Fibroblast of lung (primary cell): ENCODE data around the gene ERF. TPM values are rescaled to one million over a fixed set of nuclear protein-coding genes. Genes with fewer than 3 reads are reported as not detected.

Source experiments
- DNase-seq, 2 donors: peaks; one replicate each; pipeline versions ENCODE4 v3.0.0 to v3.0.0-alpha.2; 2010; ENCODE audit warnings: low read depth in 2 of 2
- H2AFZ ChIP-seq: 2 replicates; pipeline ENCODE4 v1.5.1; 2012; ENCODE audit warnings: low read length, control low read depth, inconsistent platforms
- H3K27ac ChIP-seq: 2 replicates; pipeline ENCODE4 v1.5.1; 2011; ENCODE audit warnings: low read length, control low read depth; ENCODE audit not compliant: insufficient read depth
- H3K27me3 ChIP-seq: 2 replicates; pipeline ENCODE4 v1.5.1; 2011; ENCODE audit warnings: mild to moderate bottlenecking, low read length; ENCODE audit not compliant: control insufficient read depth, insufficient read depth
- H3K36me3 ChIP-seq: 2 replicates; pipeline ENCODE4 v1.5.1; 2011; ENCODE audit warnings: low read length; ENCODE audit not compliant: control insufficient read depth, insufficient read depth
- H3K4me1 ChIP-seq: 2 replicates; pipeline ENCODE4 v1.5.1; 2011; ENCODE audit warnings: low read length; ENCODE audit not compliant: control insufficient read depth, insufficient read depth; ENCODE audit errors: extremely low read depth
- H3K4me2 ChIP-seq: 2 replicates; pipeline ENCODE4 v1.5.1; 2011; ENCODE audit warnings: low read length, control low read depth; ENCODE audit not compliant: insufficient read depth; ENCODE audit errors: extremely low read depth
- H3K4me3 ChIP-seq, 4 experiments: fragments of 200-600 bp in 1 of 4; sonication (generic) in 1 of 4; replicated peaks in 1 of 4; 2 replicates each; pipeline ENCODE4 v1.5.1; 2011 to 2016; ENCODE audit warnings: low read length in 4 of 4, low read depth in 3 of 4, mild to moderate bottlenecking in 3 of 4, control low read depth in 2 of 4, inconsistent platforms in 1 of 4, mixed read lengths in 1 of 4; ENCODE audit not compliant: insufficient read depth in 1 of 4; ENCODE audit errors: control extremely low read depth in 1 of 4
- H3K79me2 ChIP-seq: 2 replicates; pipeline ENCODE4 v1.5.1; 2012; ENCODE audit warnings: mild to moderate bottlenecking, low read length, inconsistent platforms; ENCODE audit not compliant: control insufficient read depth, insufficient read depth
- H3K9ac ChIP-seq: 2 replicates; pipeline ENCODE4 v1.5.1; 2011; ENCODE audit warnings: mild to moderate bottlenecking, low read length, control low read depth; ENCODE audit not compliant: insufficient read depth
- H3K9me3 ChIP-seq: 2 replicates; pipeline ENCODE4 v1.5.1; 2012; ENCODE audit warnings: low read depth, low read length; ENCODE audit not compliant: control insufficient read depth, insufficient read depth
- H4K20me1 ChIP-seq: 2 replicates; pipeline ENCODE4 v1.5.1; 2011; ENCODE audit warnings: low read length; ENCODE audit not compliant: control insufficient read depth, insufficient read depth; ENCODE audit errors: extremely low read depth
- EZH2 ChIP-seq: IDR thresholded peaks from 2 replicates; pipeline ENCODE4 v1.5.1; 2012; ENCODE audit warnings: low read length, control low read depth, mild to moderate bottlenecking; ENCODE audit errors: missing control alignments
- polyA plus RNA-seq, 2 donors: library from polyadenylated mRNA; depleted of rRNA in 1 of 2; stranded (reverse) in 1 of 2; unstranded in 1 of 2; fragments of >200 nt; gene quantifications; 2 replicates each; pipeline ENCODE4 v1.2.1, GENCODE V29; 2011 to 2012; ENCODE audit warnings: missing spikeins in 1 of 2
- total RNA-seq: library from RNA; depleted of rRNA; stranded (reverse); fragments of >200 nt; gene quantifications from 2 replicates; pipeline ENCODE4 v1.2.1, GENCODE V29; 2014
- TF ChIP-seq, protein P1 (sequence below), 2 donors: IDR thresholded peaks in 1 of 2; conservative IDR thresholded peaks in 1 of 2; 1 replicate in 1 of 2; 2 replicates in 1 of 2; pipeline ENCODE4 v1.5.1; 2011 to 2012; ENCODE audit warnings: low read length in 2 of 2, control low read depth in 1 of 2, inconsistent platforms in 1 of 2, low read depth in 1 of 2, mild to moderate bottlenecking in 1 of 2

Gene ERF
- total and polyA plus RNA-seq, 2 donors (not counting 1 experiment from before 2014, with no cell fraction given) = 13.2 to 36.3 TPM

- Histone ChIP-seq H3K9me3 (no peaks in the 10 kb centered on the region), H3K4me1 (no peaks in the 10 kb centered on the region), H3K9ac (no peak overlapping the region), H3K79me2 (no peaks in the 10 kb centered on the region), H3K4me3 (no peak overlapping the region), H2AFZ (no peak overlapping the region), H3K4me2 (no peak overlapping the region), H3K27ac (no peak overlapping the region), H3K27me3 (no peaks in the 10 kb centered on the region), H3K36me3 (peaks cover 32% of the 10 kb centered on the region), H4K20me1 (no peaks in the 10 kb centered on the region)
- DNase-seq = no peak
- TF ChIP-seq, protein P1, sequence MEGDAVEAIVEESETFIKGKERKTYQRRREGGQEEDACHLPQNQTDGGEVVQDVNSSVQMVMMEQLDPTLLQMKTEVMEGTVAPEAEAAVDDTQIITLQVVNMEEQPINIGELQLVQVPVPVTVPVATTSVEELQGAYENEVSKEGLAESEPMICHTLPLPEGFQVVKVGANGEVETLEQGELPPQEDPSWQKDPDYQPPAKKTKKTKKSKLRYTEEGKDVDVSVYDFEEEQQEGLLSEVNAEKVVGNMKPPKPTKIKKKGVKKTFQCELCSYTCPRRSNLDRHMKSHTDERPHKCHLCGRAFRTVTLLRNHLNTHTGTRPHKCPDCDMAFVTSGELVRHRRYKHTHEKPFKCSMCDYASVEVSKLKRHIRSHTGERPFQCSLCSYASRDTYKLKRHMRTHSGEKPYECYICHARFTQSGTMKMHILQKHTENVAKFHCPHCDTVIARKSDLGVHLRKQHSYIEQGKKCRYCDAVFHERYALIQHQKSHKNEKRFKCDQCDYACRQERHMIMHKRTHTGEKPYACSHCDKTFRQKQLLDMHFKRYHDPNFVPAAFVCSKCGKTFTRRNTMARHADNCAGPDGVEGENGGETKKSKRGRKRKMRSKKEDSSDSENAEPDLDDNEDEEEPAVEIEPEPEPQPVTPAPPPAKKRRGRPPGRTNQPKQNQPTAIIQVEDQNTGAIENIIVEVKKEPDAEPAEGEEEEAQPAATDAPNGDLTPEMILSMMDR (conservative IDR thresholded peaks at IDR 0.05 in 1 of 2, IDR thresholded peaks at IDR 0.05 in 1 of 2; ENCODE audit: low read depth in 1 of 2, low read length in 2 of 2) = no peak
- TF ChIP-seq EZH2 = no peak
These were observed 40.4 kb upstream of the ERF start for GRCh38 chr19:42295342-42295741.

DNA sequence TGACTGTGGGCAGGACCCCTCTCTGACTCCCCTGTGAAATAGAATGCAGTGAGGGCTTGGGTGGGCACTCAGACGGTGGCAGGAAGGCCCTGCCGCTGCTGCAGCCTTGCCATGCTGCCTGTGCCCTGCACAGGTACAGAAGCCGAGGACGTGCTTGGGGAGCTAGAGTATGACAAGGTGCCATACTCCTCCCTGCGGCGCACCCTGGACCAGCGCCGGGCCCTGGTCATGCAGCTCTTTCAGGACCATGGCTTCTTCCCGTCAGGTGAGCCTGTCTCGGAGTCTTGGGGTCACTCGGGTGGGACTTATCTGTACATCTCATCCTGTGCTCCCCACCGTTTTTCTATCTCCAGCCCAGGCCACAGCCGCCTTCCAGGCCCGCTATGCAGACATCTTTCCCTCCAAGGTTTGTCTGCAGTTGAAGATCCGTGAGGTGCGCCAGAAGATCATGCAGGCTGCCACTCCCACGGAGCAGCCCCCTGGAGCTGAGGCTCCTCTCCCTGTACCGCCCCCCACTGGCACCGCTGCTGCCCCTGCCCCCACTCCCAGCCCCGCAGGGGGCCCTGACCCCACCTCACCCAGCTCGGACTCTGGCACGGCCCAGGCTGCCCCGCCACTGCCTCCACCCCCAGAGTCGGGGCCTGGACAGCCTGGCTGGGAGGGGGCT is 39.7 kb upstream of the ERF start:
- TF ChIP-seq, protein P1 (conservative IDR thresholded peaks at IDR 0.05 in 1 of 2, IDR thresholded peaks at IDR 0.05 in 1 of 2; ENCODE audit: low read depth in 1 of 2, low read length in 2 of 2) = no peak
- no peak for TF ChIP-seq EZH2
- Histone ChIP-seq H3K9ac (no peak overlapping the region), H3K4me2 (no peak overlapping the region), H3K27ac (no peak overlapping the region), H3K9me3 (no peaks in the 10 kb centered on the region), H3K4me3 (no peak overlapping the region), H3K4me1 (no peaks in the 10 kb centered on the region), H3K79me2 (no peaks in the 10 kb centered on the region), H3K36me3 (peaks cover 38% of the 10 kb centered on the region), H2AFZ (no peak overlapping the region), H3K27me3 (no peaks in the 10 kb centered on the region), H4K20me1 (no peaks in the 10 kb centered on the region)
- DNase-seq = no peak

DNA sequence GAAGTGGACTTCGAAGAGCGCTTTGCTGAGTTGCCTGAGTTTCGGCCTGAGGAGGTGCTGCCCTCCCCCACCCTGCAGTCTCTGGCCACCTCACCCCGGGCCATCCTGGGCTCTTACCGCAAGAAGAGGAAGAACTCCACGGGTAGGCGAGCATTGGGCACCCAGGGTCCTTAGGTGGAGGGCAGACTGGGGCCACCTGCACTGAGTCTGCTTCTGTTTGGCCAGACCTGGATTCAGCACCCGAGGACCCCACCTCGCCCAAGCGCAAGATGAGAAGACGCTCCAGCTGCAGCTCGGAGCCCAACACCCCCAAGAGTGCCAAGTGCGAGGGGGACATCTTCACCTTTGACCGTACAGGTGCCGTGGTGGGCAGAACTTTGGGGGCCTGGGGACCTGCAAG is 39.0 kb upstream of the ERF start:
- TF ChIP-seq, protein P1 (conservative IDR thresholded peaks at IDR 0.05 in 1 of 2, IDR thresholded peaks at IDR 0.05 in 1 of 2; ENCODE audit: low read depth in 1 of 2, low read length in 2 of 2) = no peak
- TF ChIP-seq EZH2 = no peak
- Histone ChIP-seq H3K27me3 (no peaks in the 10 kb centered on the region), H3K79me2 (no peaks in the 10 kb centered on the region), H3K4me1 (no peaks in the 10 kb centered on the region), H3K27ac (no peak overlapping the region), H3K9ac (no peak overlapping the region), H3K4me3 (no peak overlapping the region), H3K4me2 (no peak overlapping the region), H4K20me1 (no peaks in the 10 kb centered on the region), H3K9me3 (no peaks in the 10 kb centered on the region), H3K36me3 (peaks cover 40% of the 10 kb centered on the region), H2AFZ (no peak overlapping the region)
- no peak for DNase-seq
